Right lobe of liver (tissue), 6 donors: ENCODE data around the gene SERINC5. TPM values are rescaled to one million over a fixed set of nuclear protein-coding genes. Genes with fewer than 3 reads are reported as not detected.

Source experiments
- ATAC-seq, 4 donors: fragments of 200-7000 bp; cut with Tn5 transposase; one replicate each; pipeline ENCODE4 v1.9.1; 2020; ENCODE audit warnings: mild to moderate bottlenecking in 4 of 4, moderate library complexity in 4 of 4
- DNase-seq, 3 donors: peaks; one replicate each; pipeline ENCODE4 v3.0.0-alpha.2; 2020
- H3K27ac ChIP-seq, 3 donors: fragments of 200-600 bp; one replicate each; pipeline ENCODE4 v1.8.0; 2022
- H3K27me3 ChIP-seq, 2 donors: fragments of 200-600 bp; one replicate each; pipeline ENCODE4 v1.8.0; 2022
- H3K36me3 ChIP-seq, 4 donors: fragments of 200-600 bp; sonication (generic) in 1 of 4; one replicate each; pipeline versions ENCODE4 v1.5.1 to v1.8.0; 2017 to 2022; ENCODE audit warnings: control low read depth in 1 of 4
- H3K4me1 ChIP-seq, 4 donors: fragments of 200-600 bp; sonication (generic) in 1 of 4; one replicate each; pipeline versions ENCODE4 v1.5.1 to v1.8.0; 2017 to 2022; ENCODE audit warnings: control low read depth in 1 of 4
- H3K4me3 ChIP-seq, 3 donors: fragments of 200-600 bp; one replicate each; pipeline ENCODE4 v1.8.0; 2022
- H3K9me3 ChIP-seq, 4 donors: fragments of 200-600 bp; sonication (generic) in 1 of 4; one replicate each; pipeline versions ENCODE4 v1.5.1 to v1.8.0; 2017 to 2022; ENCODE audit warnings: control low read depth in 1 of 4
- CTCF ChIP-seq, 4 donors: fragments of 200-600 bp in 3 of 4; fragments of 450-650 bp in 1 of 4; IDR thresholded peaks; one replicate each; pipeline versions ENCODE4 v1.5.1 to v1.8.0; 2016 to 2022; ENCODE audit warnings: antibody characterized with exemption in 4 of 4, mild to moderate bottlenecking in 2 of 4
- POLR2A ChIP-seq: fragments of 450-650 bp; IDR thresholded peaks from one replicate; pipeline ENCODE4 v1.6.1; 2017; ENCODE audit warnings: antibody characterized with exemption, mild to moderate bottlenecking
- WGBS: methylation state at CpG from one replicate; pipeline ENCODE4 v1.1.6; 2018; ENCODE audit warnings: low coverage, low lambda C conversion rate; ENCODE audit not compliant: insufficient coverage; ENCODE audit errors: missing lambda C conversion rate; 5-methylcytosine and 5-hydroxymethylcytosine counted together
- intact Hi-C, 2 donors: fragments of 100-400 bp; cut with DNase I; formaldehyde crosslinking; loops; one replicate each; pipeline versions ENCODE4 v1.11.2 to v1.14.1; 2022
- total RNA-seq, 6 experiments: library from RNA; depleted of rRNA in 2 of 6; stranded (reverse); fragments of >200 nt in 2 of 6; fragmentation: NEBNext Ultra II Directional in 3 of 6; extraction: Animal tissue kit (Norgen Biotek cat#: 25700) in 3 of 6; gene quantifications; one replicate each; pipeline versions ENCODE4 v1.1.0 to v1.2.4, GENCODE V29; 2016 to 2023
- donor health status: DM: no; HTN: yes; CAD: no.
- donor health status: DM: no; HTN: no; CAD: no.
- donor health status: DM: no; HTN: no; CAD: no.
- donor health status: DM: no; HTN: yes; CAD: no.
- donor health status: DM: no; HTN: yes; CAD: no.

The SERINC5 gene
- total RNA-seq, 6 experiments from 2014 or later = 30.1 to 82.1 (median 57.9) TPM

GRCh38 chr5:80260461-80260860 is 4.6 kb upstream of the SERINC5 start:
- Histone ChIP-seq H3K9me3 (no peaks in the 10 kb centered on the region), H3K4me3 (no peak overlapping the region), H3K27ac (no peak overlapping the region), H3K4me1 (peaks cover 0 to 12% (median 0%) of the 10 kb centered on the region in 4 donors), H3K27me3 (no peaks in the 10 kb centered on the region), H3K36me3 (no peaks in the 10 kb centered on the region)
- ATAC-seq (no peak), DNase-seq (no peak)
- intact Hi-C loops = no loop called here
- 78% methylated on average over 1 of the region's 1 CpG for WGBS
- TF ChIP-seq POLR2A (no peak), CTCF (IDR thresholded peaks at IDR 0.05) (no peak)

- H3K4me1 ChIP-seq = peaks cover 0 to 12% (median 0%) of the 10 kb centered on the region in 4 donors
- H3K4me3 ChIP-seq = no peak overlapping the region
- H3K27me3 ChIP-seq = no peaks in the 10 kb centered on the region
- no peak for DNase-seq
- intact Hi-C loops = no loop called here
- no peak overlapping the region for H3K27ac ChIP-seq
- WGBS = 97% methylated on average over 4 of the region's 6 CpGs
- TF ChIP-seq POLR2A (no peak), CTCF (IDR thresholded peaks at IDR 0.05) (no peak)
- H3K36me3 ChIP-seq = no peaks in the 10 kb centered on the region
- no peak for ATAC-seq
- H3K9me3 ChIP-seq = no peaks in the 10 kb centered on the region
Observed at GRCh38 chr5:80259511-80260203, 3.8 kb upstream of the SERINC5 start.

- ATAC-seq (peak; percentile 39 to 74 (median 62)), DNase-seq (peak in 2 of 3 donors; percentile 76 to 79)
- Histone ChIP-seq H3K9me3 (no peaks in the 10 kb centered on the region), H3K36me3 (no peaks in the 10 kb centered on the region), H3K27me3 (no peaks in the 10 kb centered on the region), H3K27ac (peak overlapping the region; percentile 94 to 99 (median 97)), H3K4me1 (peaks cover 0 to 49% (median 9%) of the 10 kb centered on the region in 4 donors), H3K4me3 (peak overlapping the region; percentile 68 to 91 (median 68))
- intact Hi-C loops = no loop called here
- TF ChIP-seq CTCF (IDR thresholded peaks at IDR 0.05) (no peak), POLR2A (no peak)
- 0% methylated on average over 2 of the region's 37 CpGs for WGBS
Observed at GRCh38 chr5:80255431-80255810, 427 bp downstream of the SERINC5 start.

GRCh38 chr5:80254767-80255430 is 949 bp downstream of the SERINC5 start:
- ATAC-seq = peak; percentile 1 to 4 (median 2)
- Histone ChIP-seq H3K9me3 (no peaks in the 10 kb centered on the region), H3K27me3 (no peaks in the 10 kb centered on the region), H3K4me1 (peaks cover 0 to 49% (median 9%) of the 10 kb centered on the region in 4 donors), H3K27ac (peak overlapping the region; percentile 94 to 99 (median 97)), H3K36me3 (no peaks in the 10 kb centered on the region), H3K4me3 (peak overlapping the region; percentile 68 to 91 (median 68))
- DNase-seq = peak in 2 of 3 donors; percentile 32 to 56
- intact Hi-C loops = no loop called here
- TF ChIP-seq POLR2A = no peak
- TF ChIP-seq CTCF (IDR thresholded peaks at IDR 0.05) = no peak
- WGBS = 2% methylated on average over 23 of the region's 23 CpGs
